Stimulated activated CD8-positive, alpha-beta memory T cell treated with anti-CD3 and anti-CD28 coated beads, Interleukin-4, amount 100 ng/mL, for 1 hour (primary cell): ENCODE measurements around the gene AKAP10.
"Not testable (repeated sequence)": the region's sequence is repeated elsewhere in the genome, so short reads cannot be mapped to it uniquely, and the experiment has no call there.

ENCODE experiments used
- DNase-seq, 2 donors: peaks; one replicate each; pipeline ENCODE4 v3.0.0-alpha.2; 2020; ENCODE audit warnings: low read depth in 2 of 2, low spot score in 1 of 2

AKAP10 gene

GRCh38 chr17:19979917-19980770 lies 2.5 kb upstream of the AKAP10 start:
- DNase-seq = no peak

DNA sequence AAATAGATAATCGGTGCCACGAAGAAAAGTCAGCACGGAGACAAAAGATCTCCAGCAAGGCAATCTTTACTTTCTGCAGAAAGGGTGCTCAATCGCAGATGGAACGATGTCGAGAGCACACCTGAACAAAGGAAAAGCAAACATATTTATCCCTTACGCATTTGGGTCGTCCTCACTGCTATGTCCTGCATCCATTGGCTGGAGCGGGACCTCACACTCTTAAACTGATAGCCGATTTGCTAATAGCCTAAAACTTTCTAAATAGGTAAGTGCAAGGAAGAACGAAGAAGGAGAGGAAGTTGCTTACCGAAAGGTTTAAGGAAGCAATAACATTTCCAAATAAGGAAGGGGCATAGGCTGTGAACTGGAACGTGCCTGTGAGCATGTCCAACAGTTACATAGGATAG lies 1.2 kb upstream of the AKAP10 start:
- DNase-seq = no peak

DNA sequence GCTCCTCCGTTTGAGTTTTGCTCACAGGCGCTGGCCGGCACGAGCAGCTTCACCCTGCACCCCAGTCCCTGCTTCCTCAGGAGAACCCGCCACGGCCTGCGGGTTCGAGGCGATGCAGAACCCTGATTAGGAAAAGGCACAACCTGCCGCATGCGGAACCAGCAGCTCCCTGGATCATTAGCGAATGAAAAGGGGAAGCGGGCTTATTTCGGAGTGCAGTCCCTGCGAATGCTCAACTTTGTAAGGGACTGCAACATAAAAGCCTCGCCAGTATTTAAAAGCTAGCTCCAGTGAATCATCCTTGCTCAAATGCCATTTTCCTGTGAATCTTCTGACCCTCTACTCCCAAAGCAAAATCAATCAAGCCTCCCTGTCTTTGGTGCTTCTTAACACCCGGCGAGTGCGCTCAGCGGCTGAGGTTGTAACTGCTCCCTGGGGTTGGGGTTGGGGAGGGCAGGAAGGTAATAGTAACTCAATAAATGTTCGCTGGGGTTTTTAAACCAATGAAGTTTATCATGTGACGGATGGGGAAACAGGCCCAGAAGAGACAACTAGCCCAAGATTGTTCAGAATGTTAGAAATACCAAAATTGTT lies 678 bp upstream of the AKAP10 start:
- no peak for DNase-seq

DNA sequence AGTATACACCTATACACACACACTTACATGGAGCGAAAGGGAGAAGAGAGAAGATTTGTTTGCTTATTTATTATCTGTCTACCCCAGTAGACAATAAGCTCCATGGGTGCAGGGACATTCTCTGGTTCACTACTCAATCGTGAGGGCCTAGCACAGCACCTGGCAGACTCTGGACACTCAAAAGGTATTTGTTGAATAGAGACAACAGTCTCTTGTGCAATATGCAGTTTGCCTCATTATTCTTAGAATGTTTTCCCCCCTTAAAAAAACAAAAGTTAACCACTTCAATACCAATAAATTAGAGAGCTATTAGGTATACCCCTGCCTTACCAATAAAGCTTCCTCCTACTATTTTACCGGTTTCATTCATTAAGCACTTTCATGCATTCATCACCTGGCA lies 2.0 kb downstream of the AKAP10 start:
- no peak for DNase-seq

DNA sequence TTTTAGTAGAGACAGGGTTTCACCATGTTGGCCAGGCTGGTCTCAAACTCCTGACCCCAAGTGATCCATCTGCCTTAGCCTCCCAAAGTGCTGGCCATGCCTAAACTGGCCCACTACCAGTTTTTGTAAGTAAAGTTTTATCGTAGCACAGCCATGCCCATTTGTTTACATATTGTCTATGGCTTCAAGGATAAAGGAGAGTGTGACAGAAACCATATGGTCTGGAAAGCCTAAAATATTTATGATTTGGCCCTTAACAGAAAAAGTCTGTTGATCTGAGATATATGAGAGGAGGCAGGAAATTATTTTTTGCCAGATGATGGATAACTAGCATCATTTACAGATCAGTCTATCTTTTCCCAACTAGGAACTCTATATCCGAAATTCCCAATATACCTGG lies 4.5 kb downstream of the AKAP10 start:
- DNase-seq = no peak

- not testable (repeated sequence) for DNase-seq
Measured at GRCh38 chr17:19962954-19963353, 14.7 kb downstream of the AKAP10 start.

DNA sequence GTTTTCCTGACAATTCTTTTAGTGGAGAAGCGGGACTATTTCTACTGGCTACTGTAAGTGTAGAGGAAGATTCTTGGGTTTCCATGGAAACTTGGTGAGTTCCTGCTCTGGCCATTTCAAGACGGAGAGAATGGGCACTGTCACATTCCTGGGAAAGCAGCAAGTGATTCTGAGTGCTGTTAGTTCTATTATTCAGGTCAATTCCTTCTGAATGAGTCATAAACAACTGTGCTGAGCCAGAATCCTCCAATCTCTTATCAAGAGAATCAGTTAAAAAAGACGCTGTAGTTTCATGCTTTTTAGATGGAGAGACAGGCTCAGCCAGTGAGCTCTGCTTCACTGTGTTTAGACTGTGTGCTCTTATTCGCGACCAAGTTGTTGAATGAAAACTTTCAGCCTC lies 19.6 kb downstream of the AKAP10 start:
- no peak for DNase-seq

GRCh38 chr17:19955099-19955498 lies 22.5 kb downstream of the AKAP10 start:
- no peak for DNase-seq

- DNase-seq = not testable (repeated sequence)
Measured at GRCh38 chr17:19951411-19951810, 26.2 kb downstream of the AKAP10 start.

DNA sequence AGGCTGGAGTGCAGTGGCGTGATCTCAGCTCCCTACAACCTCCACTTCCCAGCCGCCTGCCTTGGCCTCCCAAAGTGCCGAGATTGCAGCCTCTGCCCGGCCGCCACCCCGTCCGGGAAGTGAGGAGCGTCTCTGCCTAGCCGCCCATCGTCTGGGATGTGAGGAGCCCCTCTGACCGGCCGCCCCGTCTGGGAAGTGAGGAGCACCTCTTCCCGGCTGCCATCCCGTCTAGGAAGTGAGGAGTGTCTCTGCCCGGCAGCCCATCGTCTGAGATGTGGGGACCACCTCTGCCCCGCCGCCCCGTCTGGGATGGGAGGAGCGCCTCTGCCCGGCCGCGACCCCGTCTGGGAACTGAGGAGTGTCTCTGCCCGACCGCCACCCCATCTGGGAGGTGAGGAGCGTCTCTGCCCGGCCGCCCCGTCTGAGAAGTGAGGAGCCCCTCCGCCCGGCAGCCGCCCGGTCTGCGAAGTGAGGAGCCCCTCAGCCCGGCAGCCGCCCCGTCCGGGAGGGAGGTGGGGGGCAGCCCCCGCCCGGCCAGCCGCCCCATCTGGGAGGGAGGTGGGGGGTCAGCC lies 26.9 kb downstream of the AKAP10 start:
- DNase-seq = not testable (repeated sequence)

DNA sequence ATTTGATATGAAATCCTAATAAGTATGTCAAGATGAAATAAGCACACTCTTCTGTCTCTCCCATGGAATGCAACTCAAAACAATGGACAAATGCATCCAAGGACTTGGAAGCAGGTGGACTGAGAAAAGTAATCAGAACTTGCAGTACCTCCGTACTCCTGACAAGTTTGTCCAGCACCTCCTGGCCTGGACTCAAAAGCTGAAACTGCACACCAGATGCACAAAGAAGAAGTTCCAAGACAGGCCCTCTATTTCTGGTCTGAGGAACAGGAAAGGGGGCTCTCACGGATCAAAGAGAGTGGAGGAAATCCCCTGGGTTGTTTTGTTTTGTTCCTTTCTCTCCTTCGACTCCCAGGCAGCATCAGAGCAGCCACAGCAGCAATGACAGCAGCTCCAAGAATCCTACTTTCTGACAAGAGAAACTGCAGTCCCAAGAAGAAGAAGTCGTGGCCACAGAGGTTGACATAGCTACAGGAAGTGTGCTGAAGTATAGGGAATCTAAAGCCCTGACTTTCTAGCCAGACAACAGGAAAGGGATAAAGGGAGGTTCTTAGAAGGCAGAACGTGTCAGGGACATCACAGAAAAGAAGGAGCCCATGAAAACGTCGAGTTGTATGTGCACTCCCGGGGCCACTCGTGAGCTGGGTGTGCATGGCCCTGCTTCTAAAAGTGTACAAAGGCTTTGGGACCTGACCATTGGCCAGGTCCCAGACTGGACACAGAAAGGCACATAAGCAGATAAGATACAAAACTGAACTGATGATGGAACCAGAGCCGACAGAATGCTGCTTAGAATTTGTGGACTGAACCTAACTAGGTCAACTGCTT lies 29.3 kb downstream of the AKAP10 start:
- no peak for DNase-seq

- no peak for DNase-seq
Measured at GRCh38 chr17:19946921-19947320, 30.7 kb downstream of the AKAP10 start.

DNA sequence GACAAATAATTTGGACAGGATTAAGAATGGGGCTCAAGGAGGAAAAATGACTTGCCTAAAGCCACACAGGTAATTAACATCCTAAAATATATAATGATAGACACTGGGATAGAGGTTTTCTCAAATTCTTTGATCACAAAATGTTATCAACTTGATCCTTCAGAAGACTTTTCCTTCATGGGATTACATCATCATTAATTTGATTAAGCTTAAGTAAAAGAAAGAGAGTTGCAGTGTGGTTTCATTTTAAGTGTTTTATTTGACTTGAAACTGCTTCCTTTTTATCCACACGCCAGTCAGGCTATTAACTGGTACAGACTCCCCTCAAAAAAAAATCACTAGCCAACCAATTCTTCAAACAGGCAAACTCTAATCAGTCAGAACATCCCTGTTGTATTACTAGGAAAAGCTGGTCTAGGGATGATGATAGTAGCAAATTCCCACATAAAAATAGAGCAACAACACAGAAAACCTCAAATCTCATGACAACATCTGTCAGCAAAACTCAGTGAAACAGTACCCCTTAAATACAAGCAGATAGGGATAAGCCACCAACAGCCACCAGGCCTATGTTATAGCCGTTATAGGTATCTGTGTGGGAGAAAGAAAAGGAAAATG lies 32.5 kb downstream of the AKAP10 start:
- DNase-seq = no peak

DNA sequence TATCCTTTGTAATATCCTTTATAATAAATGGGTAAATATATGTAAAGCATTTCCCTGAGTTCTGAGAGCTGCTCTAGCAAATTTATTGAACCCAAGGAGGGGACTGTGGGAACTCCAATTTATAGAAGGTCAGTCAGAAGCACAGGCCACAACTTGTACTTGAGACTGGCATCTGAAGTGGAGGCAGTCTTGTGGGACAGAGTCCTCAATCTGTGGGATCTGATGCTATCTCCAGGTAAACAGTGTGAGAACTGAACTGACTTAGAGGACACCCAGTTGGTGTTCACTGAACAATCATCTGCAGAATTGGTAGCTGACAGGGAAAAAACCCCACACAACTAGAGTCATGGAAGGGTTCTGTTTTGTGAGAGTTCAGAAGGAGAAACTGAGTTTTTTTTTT lies 34.0 kb downstream of the AKAP10 start:
- no peak for DNase-seq

- no peak for DNase-seq
Measured at GRCh38 chr17:19943026-19943425, 34.6 kb downstream of the AKAP10 start.

- no peak for DNase-seq
Measured at GRCh38 chr17:19940722-19941464, 36.7 kb downstream of the AKAP10 start.

- no peak for DNase-seq
Measured at GRCh38 chr17:19939993-19940721, 37.5 kb downstream of the AKAP10 start.

- DNase-seq = no peak
Measured at GRCh38 chr17:19938736-19939135, 38.9 kb downstream of the AKAP10 start.

- no peak for DNase-seq
Measured at GRCh38 chr17:19937522-19937921, 40.1 kb downstream of the AKAP10 start.

- DNase-seq = no peak
Measured at GRCh38 chr17:19935169-19935568, 42.5 kb downstream of the AKAP10 start.
